NCI-H345 treated with DMSO at 0.1 percent for 48 hours (cell line): ENCODE measurements around the gene MEA1.
"Not testable (repeated sequence)": the region's sequence is repeated elsewhere in the genome, so short reads cannot be mapped to it uniquely, and the experiment has no call there.

Experiments used
- DNase-seq: peaks from one replicate; lab custom pipeline; 2025; ENCODE audit not compliant: unreplicated experiment; lab: John Stamatoyannopoulos, UW

The MEA1 gene

DNA sequence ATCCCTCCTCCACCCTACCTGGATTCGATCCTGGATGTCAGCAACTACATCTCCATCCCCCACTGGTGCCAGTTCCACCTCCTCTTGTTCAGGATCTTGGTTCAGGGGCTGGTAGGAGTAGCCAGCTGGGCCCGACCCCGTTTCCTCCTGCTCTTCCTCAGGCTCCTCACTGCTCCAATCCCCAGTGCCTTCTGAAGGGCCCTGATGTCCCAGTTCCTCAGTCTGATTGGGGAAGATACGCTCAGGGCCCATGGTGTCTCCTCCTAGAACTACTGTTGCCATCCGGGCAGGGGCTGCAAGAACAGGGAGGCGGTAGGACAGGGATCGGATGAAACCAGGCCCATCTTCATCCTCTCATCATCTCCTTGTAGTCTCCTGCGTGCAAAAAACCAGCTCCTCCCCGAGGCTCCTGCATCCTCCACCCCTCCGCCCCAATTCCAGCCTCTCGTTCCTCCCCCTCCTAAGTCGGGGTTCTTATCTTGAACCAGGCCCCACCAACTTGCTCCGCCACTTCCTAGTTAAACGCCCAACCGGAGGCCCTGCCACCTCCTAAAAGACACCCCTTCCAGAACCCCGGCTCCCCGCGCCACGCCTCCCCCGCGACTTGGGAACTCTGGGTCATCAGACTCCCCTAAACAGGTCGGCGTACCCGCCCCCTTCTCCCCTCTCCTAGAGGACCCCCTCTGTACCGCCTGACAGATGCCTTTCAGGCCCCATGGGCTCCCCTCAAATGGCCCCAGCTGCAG is 476 bp downstream of the MEA1 start:
- DNase-seq: no peak

DNA sequence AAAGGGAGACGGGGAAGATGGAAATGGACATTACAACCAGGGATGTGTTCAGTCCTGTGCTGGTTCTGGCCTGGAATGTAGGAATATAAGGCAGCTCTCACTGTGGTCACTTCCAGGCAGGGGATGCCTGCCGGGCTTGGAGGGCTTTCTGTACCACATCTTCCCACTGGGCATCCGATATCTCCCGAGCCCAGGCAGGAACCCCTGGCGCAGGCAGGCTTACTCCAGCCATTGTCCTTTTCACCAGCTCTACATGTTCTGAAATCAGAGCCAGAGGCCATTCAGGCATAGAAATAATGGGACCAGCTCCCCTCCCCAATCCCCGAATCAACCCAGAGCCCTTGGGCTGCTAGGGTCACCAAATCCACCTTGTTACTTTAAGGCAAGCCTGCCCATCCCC is 1.4 kb downstream of the MEA1 start:
- no peak for DNase-seq

DNA sequence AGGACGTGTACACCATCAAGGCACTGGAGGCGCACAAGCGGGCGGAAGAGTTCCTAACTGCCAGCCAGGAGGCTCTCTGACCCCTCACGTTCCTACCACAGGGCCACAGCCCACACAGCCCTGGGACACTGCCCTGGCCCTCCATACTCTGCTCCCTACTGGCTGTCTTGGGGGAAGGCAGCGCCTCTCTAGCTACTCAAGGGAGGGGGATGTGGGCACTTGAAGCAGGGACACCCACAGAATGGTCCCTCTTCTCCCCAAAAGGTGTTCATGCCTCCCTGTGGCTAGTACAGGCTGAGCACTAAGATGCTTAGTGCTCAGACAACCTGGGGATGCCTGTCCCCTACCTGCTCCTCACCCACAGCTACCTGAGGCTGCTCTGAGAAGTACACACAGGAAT is 2.5 kb downstream of the MEA1 start:
- DNase-seq: no peak

DNA sequence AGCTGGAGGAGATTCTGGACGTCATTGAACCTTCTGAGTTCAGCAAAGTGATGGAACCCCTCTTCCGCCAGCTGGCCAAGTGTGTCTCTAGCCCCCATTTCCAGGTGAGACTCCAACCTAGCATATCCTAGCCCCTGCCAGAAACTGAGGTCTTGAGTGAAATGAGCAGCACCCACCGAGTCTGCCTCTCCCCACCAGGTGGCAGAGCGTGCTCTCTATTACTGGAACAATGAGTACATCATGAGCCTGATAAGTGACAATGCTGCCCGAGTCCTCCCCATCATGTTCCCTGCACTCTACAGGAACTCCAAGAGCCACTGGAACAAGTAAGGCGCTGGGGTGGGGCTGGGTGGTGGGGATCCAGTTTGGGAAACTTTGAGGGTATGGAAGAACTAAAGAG is 4.6 kb downstream of the MEA1 start:
- no peak for DNase-seq

DNA sequence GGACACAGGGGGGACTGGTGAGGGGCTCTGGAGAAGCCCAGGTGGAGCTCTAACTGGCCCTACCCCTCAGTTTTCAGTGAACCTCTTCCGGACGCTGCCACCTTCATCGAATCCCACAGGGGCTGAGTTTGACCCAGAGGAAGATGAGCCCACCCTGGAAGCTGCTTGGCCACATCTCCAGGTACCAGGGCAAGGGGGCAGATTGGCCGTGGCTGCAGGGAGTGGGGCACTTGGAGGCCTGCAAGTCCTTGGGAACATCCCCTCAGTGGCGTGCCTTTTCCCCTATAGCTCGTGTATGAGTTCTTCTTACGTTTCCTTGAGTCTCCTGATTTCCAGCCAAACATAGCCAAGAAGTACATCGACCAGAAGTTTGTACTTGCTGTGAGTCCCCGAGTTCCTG is 6.6 kb downstream of the MEA1 start:
- no peak for DNase-seq

DNA sequence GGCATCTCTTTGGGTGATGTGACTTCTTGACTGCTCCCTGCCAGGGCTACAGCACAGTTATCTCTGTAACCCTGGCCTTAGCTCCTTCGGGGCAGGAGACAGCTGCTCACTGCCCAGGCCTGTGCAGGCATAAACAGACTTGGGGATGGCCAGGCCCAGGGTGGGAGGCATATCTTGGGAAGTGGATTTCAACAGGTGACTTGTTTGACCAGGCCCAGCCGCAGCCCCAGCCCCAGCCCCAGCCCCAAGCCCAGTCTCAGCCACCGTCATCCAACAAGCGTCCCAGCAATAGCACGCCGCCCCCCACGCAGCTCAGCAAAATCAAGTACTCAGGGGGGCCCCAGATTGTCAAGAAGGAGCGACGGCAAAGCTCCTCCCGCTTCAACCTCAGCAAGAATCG is 7.5 kb downstream of the MEA1 start:
- no peak for DNase-seq

DNA sequence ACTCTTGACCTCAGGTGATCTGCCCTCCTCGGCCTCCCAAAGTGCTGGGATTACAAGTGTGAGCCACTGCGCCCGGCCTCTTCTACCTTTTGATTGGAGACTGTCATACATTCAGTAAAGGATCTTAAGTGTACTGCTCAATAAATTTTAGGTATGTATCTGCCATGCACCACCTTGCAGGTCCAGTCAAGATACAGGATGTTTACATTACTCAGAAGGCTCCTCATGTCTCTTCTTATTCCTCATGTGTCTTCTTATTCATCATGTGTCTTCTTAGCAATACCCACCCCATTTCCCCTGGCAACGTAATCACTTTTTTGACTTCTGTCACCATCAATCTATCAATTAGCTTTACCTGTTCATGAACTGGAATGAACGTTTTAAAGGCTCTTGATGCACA is 7.9 kb downstream of the MEA1 start:
- DNase-seq: no peak

DNA sequence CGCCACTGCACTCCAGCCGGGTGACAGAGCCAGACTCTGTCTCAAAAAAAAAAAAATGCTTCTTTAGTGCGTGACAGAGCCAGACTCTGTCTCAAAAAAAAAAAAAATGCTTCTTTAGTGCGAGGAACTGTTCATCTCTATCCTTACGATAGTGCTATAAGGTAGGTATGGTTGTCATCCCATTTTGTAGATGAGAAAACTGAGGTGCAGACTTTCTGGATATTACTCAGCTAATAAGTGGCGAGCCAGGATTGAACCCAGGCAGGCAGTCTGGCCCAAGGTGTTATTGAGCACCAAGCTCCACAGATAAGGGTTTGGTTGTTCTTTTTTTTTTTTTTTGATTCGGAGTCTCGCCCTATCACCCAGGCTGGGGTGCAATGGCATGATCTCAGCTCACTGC is 11.9 kb downstream of the MEA1 start:
- DNase-seq: no peak

DNA sequence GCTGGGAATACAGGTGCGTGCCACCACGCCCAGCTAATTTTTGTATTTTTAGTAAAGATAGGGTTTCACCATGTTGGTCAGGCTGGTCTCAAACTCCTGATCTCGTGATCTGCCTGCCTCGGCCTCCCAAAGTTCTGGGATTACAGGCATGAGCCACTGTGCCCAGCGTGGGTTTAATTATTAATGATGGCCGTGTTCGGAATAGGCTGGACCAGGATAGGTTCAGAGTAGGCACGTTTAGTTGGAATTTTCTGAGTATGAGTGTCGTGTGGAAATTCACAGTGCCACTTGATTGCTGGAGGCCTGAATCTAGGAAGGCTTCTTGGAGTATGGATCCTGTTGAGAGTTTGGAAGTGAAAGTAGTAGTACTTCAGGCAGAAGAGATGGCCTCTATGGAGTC is 15.5 kb downstream of the MEA1 start:
- DNase-seq: not testable (repeated sequence)

DNA sequence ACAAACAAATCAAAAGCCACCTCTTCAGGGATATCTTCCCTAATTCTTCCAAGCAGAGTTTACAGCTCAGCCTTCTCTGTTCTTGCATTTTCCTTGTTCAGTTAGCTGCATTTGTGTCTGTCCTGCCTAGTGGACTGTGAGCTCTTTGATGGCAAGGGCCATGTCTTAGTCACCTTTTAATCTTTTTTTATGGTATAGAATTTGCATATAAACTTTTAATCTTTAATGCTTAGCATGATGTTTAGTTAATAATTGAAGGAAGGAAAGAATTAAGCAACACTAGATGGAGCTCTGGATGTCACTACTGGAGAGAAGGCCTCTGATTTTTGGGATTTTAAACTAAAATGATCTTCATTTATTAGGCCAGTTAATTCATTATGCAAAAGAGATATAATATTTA is 17.2 kb downstream of the MEA1 start:
- no peak for DNase-seq

DNA sequence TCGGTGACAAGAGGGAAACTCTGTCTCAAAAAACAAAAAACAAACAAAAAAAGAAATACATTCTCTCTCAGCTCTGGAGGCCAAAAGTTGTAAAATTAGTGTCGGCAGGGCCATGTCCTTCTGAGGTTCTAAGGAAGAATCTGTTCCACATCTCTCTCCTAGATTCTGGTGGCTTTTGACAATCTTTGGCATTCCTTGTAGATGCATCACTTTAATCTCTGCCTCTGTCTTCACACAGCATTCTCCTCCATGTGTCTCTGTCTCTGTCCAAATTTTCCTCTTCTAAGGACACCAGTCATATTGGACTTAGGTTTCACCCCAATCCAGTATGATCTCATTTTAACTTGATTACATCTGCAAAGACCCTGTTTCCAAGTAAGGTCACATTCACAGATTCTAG is 20.3 kb downstream of the MEA1 start:
- no peak for DNase-seq

DNA sequence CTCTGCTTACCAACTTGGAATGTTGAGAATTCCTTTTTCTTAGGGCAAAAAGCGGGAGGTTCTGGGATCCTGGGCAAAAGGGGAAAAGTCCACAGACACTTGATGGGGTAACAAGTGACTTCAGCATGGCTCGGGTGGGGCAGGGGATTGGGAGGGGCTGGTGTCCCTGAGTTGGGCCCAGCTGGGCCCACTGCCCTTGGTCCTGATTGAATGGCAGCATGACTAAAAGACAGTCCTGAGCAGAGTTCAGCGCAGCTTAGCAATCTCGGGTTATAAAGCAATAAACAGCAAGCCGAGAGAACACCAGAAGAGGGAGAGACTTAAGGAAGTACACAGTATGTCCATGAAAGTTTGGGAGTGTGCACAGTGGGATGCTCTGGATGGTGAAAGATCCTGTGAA is 23.8 kb downstream of the MEA1 start:
- no peak for DNase-seq

DNA sequence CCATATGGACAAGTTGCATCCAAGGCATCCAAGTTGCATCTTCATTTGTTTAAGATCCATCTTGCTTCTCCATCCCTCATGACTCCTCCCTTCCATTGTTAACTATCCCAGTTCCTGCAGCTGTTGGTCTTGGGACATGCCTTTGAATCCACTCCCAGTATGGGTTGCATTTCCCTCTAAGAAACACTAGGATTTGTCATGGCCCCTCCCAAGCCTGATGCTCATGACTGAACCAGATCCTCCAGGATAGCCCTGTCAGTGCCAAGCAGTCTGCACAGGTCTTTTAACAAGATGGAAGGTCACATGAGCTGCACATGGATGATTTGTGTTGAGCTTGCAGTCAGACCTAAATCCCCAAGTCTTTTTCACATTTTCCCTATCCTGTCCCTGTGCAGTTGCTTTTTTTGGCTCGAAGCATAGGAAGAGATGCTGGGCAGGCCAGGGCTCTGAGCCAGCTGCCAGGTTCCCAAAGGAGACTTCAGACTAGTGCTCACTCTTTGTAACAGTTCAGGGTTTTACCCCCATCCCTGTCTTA is 25.2 kb downstream of the MEA1 start:
- no peak for DNase-seq

DNA sequence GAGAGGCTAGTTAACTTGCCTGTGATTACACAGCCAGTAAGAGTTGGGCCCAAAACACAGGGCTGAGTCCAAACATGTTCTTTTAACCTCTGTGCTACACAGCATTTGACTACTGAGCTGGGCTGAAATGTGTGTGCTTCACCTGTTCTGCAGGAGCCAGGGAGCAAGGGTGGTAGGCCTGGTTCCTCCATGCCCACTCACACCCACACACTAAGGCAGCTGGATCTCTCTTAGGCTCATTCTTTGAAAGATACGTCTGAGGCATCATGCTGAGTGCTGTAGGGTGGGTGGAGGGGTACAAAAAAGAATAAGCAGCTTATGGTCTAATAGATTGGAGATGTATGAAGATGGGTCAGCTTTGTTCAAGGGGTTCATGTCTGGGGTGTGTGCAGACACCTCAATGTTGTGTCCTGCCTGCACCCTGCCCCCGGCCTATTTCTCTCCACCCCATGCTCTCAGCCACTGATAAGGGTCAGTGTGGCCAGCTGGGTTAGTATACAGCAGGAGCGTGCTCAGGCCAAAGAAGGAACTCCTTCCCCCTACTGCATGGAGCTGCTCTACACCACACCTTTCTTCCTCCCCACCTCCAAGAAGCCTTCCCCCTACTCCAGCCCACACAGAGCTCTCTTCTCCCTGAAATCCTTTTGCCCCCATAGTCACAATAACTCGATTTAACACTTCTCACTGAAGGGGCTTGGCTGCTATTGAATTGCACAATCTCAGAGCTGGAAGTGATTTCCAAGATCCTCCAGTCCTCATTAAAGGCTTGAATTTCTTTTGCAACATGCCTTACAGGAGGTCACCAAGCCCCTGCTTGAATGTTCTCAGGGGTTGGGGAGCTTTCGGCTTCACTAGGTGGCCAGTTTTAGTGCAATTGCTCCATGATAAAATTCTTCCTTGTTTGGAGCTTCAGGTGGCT is 26.0 kb downstream of the MEA1 start:
- DNase-seq: no peak

DNA sequence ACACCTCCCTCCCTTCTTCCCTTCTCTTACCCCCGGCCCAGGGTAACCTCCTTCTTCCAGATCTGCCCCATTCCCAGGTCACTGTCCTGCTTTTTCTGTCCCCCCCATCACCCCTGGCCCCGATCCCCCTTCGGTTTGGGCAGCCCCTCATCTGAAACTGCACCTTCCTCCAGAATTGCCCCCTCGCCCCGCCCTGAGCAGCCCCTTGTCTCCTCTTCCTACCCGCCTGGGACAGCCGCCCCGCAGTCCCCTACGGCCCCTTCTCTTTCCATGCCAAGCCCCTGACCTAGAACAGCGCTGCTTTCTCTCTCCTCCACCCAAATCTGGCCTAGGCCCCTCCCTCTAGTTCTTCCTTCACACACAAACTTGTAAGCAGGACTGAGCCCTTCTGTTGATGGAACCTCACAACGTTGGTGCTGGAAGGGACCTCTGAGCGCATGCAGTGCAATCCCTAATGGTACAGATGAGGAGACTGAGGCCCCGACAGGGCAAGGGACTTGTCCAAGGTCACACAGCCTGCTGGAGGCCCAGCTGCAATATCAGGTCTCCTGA is 28.7 kb downstream of the MEA1 start:
- no peak for DNase-seq

DNA sequence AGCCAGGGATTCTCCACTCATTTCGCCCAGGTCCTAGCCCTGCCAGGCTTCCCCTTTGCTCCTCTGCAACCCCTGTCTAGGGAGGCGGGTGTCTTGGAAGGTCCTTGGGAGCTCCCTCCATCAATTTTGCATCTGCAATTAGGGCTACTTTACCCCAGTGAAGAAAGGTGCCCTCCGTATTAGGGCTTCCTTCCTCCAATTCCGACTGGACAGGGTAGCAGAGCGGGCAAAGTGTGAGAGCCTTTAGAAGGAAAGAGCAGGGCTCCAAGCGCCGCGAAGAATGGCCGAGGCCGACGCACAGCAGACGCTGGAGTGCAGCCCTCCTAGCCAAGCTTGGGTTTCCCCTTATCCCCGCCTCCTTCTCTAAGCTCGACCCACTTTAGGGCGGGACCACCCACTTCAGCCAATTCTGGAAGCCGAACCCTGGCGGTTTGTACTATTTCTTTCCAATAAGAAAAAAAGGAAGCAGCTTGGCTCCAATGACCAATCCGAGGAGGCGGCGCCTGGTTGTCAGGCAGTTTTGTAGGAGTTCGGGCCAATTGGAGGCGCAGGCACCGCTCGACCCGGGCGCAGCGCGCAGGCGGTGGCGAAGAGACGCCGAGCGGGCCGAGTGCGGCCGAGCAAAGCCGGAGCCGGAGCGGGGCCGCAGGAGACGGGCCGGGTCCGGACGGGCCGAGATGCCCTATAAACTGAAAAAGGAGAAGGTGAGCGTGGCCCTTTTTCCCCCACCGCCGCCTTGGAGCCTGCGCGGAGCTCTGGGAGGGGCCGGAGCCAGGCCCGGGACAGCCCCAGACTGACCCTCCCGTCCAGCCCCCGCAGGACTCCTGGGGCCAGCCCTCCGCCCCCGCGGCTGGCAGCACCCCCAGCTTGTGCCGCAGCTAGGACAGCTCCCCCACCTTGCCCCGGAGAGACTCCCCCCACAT is 29.5 kb downstream of the MEA1 start, which contains the start of gene PPP2R5D:
TSS of gene PPP2R5D (plus strand) at position 570 of the 923 bp plus-strand sequence. CDS start at position 678, 108 bp downstream.
- peak; percentile 99 for DNase-seq

DNA sequence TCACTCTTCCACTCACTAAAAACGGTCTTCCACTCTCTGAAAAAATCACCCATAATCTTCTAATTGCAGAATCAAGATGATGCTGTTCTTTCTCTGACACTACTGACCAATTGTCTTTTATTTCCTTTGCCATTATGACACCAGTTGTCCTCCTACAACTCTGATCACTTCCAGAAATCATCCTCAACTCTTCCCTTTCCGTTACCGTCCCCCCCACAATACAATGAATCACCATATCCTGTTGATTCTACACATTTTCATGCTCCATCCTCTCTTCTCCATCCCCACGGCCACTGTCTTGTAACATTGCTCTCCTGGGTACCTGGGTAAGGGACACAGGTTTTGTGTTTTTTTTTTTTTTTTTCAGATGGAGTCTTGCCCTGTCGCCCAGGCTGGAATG is 31.9 kb downstream of the MEA1 start:
- DNase-seq: no peak

DNA sequence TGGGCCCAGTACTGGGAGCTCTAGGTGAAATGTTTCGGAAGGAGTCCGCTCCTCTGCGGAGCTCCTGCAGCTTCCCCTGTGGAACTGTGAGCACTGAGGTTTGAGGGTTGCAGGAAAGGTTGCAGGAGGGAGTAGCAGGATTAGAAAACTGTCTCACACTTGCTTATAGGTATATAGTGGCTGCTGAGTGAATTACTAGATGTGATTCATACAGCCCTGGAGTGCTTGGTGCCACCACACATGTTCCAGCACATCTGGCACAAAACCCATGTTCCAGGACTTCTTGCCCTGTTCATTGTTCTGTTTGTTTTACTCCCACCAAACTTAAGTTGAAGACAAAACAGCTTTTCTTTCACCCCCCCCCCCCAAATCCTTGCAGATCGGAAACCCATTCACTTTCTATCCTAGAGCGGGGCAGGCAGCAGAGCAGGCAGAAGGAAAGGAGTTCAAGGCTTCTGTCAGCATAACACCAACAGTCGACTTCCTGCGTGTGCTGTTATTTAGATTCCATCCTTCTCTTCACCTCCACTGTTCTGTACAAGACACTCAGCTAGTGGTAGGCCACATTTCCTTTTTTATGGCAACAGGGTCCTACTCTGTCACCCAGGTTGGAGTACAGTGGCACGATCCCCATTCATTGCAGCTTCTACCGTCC is 34.1 kb downstream of the MEA1 start:
- no peak for DNase-seq

DNA sequence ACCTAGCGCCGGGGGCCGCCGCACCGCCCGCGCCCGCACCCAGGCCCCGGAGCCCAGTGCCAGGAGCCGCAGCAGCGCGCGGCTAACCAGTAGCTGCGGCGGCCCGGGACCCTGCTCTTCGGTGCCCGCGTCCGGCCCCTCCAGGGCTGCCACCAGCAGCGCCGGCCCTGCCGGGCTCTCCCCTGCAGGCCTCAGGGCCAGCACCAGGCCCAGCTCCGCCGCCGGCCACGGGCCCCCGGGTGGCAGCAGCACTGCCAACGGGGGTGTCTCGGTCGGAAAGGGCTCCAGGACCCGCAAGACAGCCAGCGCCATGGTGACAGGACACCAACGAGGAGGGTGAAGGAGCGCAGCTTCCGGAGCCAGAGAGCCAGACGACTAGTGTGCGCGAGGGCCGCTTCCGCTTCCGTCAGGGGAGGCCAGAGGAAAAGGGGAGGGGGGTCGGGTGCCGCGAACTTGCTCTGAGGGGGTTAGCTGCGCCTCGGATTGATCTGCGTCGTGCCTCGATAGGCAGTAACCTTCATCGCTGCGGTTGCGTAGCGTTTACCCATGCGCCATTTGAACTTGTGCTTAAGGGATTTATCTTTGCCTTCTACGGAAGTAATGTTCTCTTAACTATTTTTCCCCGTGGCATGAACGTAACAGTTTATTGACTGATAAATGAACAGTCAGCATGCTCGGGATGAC is 34.8 kb downstream of the MEA1 start, which contains the start of gene PEX6:
TSS of gene PEX6 (minus strand) at position 343 of the 684 bp plus-strand sequence. CDS start at position 312, 31 bp downstream.
- peak; percentile 74 for DNase-seq
